AG04450 (cell line): ENCODE results near the gene ARHGAP19. TPM values are rescaled to one million over a fixed set of nuclear protein-coding genes. Genes with fewer than 3 reads are reported as not detected.
"Not testable (repeated sequence)": the region's sequence is repeated elsewhere in the genome, so short reads cannot be mapped to it uniquely, and the experiment has no call there.

ENCODE experiments used
- CTCF ChIA-PET: fragments of 300-600, 350-600 bp; formaldehyde crosslinking; extraction: SDS; loops from one replicate; lab custom pipeline; 2022; ENCODE audit warnings: antibody characterized with exemption, inconsistent platforms; lab: Charles Lee
- POLR2A ChIA-PET: fragments of 350-600 bp; formaldehyde crosslinking; extraction: SDS; loops from one replicate; lab custom pipeline; 2021; ENCODE audit warnings: antibody characterized with exemption, inconsistent platforms; lab: Yijun Ruan, JAX
- DNase-seq: peaks from one replicate; pipeline ENCODE4 v3.0.0-alpha.2; 2011; ENCODE audit warnings: low read depth, low spot score
- H3K27ac ChIP-seq: one replicate; pipeline ENCODE4 v1.5.1; 2012; ENCODE audit warnings: low read depth, low read length, control low read depth
- H3K27me3 ChIP-seq: one replicate; pipeline ENCODE4 v1.6.0; 2012; ENCODE audit warnings: low read length; ENCODE audit not compliant: control insufficient read depth, insufficient read depth
- H3K4me3 ChIP-seq: 2 replicates; pipeline ENCODE4 v1.5.1; 2011; ENCODE audit warnings: mild to moderate bottlenecking, low read depth, low read length, control low read depth
- H3K9me3 ChIP-seq: 2 replicates; pipeline ENCODE4 v1.5.1; 2012; ENCODE audit warnings: low read length; ENCODE audit not compliant: control insufficient read depth, insufficient read depth
- CTCF ChIP-seq: IDR thresholded peaks from 2 replicates; pipeline ENCODE4 v1.5.1; 2011; ENCODE audit warnings: low read depth, low read length, control low read depth, inconsistent platforms
- polyA plus RNA-seq: library from polyadenylated mRNA; depleted of rRNA; stranded (reverse); fragments of >200 nt; gene quantifications from 2 replicates; pipeline ENCODE4 v1.2.3, GENCODE V29; 2011

ARHGAP19 gene
- polyA plus RNA-seq, 1 experiment: 8.6 TPM

DNA sequence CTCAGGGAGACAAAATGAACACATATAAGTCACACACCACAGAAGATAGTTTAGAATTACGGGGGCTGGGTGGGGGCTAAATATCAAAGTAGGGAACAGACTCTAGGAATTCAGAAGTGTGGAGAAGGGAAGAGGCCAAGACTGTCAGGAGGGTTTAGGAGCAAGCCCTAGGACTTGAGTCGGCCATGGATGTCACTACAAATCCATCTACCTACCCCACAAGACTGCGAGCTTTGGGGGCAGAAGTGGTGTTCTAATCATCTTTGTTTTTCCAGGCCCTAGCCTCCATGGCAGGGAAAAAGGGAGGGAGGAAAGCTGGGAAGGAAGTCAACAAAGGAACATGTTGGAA lies 5.8 kb upstream of the ARHGAP19 start:
- no peak overlapping the region for H3K4me3 ChIP-seq
- no peaks in the 10 kb centered on the region for H3K9me3 ChIP-seq
- TF ChIP-seq CTCF: no peak
- peaks cover 3% of the 10 kb centered on the region for H3K27me3 ChIP-seq
- H3K27ac ChIP-seq: peak overlapping the region; percentile 11
- POLR2A ChIA-PET: no interaction called here
- CTCF ChIA-PET: interaction anchor here (1.3 kb wide), 1 partner anchor 35 kb away, joined by 3 read pairs; no protein-coding TSS in a partner anchor
- DNase-seq: no peak

DNA sequence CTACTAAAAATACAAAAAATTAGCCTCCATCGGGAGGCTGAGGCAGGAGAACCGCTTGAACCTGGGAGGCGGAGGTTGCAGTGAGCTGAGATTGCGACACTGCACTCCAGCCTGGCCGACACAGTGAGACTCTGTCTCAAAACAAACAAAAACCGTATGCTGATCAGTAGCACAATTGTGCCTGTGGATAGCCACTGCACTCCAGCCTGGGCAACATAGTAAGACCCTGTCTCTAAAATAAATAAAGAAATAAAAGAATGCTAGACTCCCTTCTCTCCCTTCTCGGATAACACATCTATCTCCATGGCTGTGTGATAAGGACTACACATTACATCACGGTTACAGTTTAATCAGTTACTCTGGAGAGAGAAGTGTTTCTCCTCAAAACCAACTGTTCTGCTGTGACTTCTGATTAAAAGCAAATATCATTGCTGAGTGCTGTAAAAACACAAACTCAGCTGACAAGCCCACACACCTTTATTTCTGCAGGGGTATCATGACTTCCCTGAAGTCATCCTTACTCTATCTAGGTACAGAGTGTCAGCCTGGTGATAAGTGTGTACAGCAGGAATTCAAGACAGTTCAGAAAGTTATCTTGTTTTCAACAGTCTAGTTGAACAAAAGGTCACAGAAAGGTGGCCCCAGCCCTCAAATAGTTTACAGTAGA lies 5.3 kb upstream of the ARHGAP19 start:
- CTCF ChIA-PET: interaction anchor here (1.3 kb wide), 1 partner anchor 35 kb away, joined by 3 read pairs; no protein-coding TSS in a partner anchor

DNA sequence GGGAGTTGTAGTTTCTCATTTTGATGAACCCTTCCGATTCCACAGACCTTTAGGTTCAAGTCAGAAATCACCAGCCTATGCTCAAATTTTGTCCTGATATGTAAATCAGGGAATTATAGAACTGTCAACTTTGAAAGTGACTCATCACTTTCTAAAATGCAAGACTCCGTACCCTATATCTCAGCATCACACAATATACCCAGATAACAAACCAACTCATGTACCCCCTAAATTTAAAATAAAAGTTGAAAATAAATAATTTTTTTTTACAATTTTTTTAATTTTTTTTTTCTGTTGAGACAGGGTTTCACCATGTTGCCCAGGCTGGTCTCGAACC lies 393 bp upstream of the ARHGAP19 start:
- CTCF ChIA-PET: interaction anchor here (5.2 kb wide), 1 partner anchor 14 kb away, joined by 39 read pairs; no protein-coding TSS in a partner anchor

More for the DNA sequence above, 5.3 kb upstream of the ARHGAP19 start:
- Histone ChIP-seq H3K4me3 (no peak overlapping the region), H3K9me3 (no peaks in the 10 kb centered on the region), H3K27me3 (peaks cover 3% of the 10 kb centered on the region), H3K27ac (no peak overlapping the region)
- no peak for DNase-seq
- POLR2A ChIA-PET: no interaction called here
- TF ChIP-seq CTCF: no peak

DNA sequence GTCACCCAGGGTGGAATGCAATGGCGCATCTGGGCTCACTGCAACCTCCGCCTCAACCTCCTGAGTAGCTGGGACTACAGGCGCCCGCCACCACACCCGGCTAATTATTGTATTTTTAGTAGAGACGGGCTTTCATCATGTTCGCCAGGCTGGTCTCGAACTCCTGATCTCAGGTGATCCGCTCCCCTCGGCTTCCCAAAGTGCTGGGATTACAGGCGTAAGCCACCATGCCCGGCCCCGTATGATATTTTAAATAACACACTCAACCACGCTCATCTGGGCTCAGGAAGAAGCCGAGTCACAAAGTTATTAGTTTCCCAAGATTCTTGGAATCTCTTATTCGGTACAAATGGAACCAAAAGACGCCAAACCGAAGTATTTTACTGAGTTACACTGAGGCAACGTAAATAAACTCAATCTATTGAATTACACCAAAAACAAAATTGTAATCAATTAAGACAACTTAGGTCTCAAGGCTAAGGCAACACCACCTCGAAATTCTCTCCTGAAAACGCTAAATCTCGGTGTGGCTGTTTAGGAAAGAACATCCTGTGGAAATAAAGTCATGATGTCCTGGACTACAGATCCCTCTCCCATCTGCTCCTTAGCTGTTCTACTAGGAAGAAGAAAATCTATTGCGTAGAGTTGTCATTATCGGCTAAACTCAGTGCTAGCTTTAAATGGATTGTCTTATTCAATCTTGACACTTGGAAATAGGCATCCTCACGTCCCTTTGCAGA lies 910 bp downstream of the ARHGAP19 start:
- H3K9me3 ChIP-seq: no peaks in the 10 kb centered on the region
- peak overlapping the region; percentile 83 for H3K4me3 ChIP-seq
- POLR2A ChIA-PET: interaction anchor here (0.7 to 1.5 kb wide), 3 partner anchors 13 to 333 kb away, joined by 3 to 9 read pairs (median 6); partner anchors contain the start of gene FRAT1
- no peaks in the 10 kb centered on the region for H3K27me3 ChIP-seq
- no peak for TF ChIP-seq CTCF
- H3K27ac ChIP-seq: peak overlapping the region; percentile 95
- CTCF ChIA-PET: interaction anchor here (0.8 to 5.2 kb wide), 3 partner anchors 13 to 219 kb away, joined by 3 to 39 read pairs (median 3); no protein-coding TSS in a partner anchor
- DNase-seq: no peak

More for the DNA sequence above, 393 bp upstream of the ARHGAP19 start:
- no peak for TF ChIP-seq CTCF
- H3K27ac ChIP-seq: no peak overlapping the region
- no peak for DNase-seq
- no peaks in the 10 kb centered on the region for H3K9me3 ChIP-seq
- H3K4me3 ChIP-seq: no peak overlapping the region
- H3K27me3 ChIP-seq: no peaks in the 10 kb centered on the region
- POLR2A ChIA-PET: interaction anchor here (0.7 to 1.5 kb wide), 3 partner anchors 9 to 26 kb away, joined by 4 to 9 read pairs (median 6); partner anchors contain the start of gene FRAT1

DNA sequence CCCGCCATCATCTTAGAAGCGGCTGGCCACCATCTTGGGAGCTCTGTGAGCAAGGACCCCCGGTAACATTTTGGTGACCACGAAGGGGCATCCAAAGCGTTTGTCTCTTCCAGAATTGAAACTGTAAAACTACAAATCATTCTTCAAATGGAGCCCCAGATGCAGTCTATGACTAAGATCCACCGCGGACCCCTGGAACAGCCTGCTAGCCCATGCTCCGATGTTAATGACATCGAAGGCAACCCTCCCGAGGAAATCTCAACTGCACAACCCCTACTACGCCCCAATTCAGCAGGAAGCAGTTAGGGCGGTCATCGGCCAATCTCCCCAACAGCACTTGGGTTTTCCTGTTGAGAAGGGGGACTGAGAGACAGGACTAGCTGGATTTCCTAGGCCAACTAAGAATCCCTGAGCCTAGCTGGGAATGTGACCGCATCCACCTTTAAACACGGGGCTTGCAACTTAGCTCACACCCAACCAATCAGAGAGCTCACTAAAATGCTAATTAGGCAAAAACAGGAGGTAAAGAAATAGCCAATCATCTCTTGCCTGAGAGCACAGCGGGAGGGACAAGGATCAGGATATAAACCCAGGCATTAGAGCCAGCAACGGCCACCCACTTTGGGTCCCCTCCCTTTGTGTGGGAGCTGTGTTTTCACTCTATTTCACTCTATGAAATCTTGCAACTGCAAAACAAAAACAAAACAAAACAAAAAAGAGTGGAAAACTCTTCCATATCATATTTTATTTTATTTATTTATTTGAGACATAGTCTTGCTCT lies 1.7 kb downstream of the ARHGAP19 start:
- CTCF ChIA-PET: interaction anchor here (0.8 to 5.2 kb wide), 2 partner anchors 12 to 218 kb away, joined by 3 to 39 read pairs; no protein-coding TSS in a partner anchor
- POLR2A ChIA-PET: interaction anchor here (0.7 kb wide), 1 partner anchor 332 kb away, joined by 3 read pairs; no protein-coding TSS in a partner anchor
- H3K27me3 ChIP-seq, H3K27ac ChIP-seq, DNase-seq, H3K9me3 ChIP-seq: not testable (repeated sequence)
- H3K4me3 ChIP-seq: peak overlapping the region; percentile 83

DNA sequence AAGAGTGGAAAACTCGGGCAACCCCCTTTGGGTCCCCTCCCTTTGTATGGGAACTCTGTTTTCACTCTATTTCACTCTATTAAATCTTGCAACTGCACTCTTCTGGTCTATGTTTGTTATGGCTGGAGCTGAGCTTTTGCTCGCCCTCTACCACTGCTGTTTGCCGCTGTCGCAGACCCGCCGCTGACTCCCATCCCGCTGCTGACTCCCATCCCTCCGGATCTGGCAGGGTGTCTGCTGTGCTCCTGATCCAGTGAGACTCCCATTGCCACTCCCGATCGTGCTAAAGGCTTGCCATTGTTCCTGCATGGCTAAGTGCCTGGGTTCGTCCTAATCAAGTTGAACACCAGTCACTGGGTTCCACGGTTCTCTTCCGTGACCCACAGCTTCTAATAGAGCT lies 2.4 kb downstream of the ARHGAP19 start:
- POLR2A ChIA-PET, H3K27me3 ChIP-seq, H3K4me3 ChIP-seq, H3K9me3 ChIP-seq, H3K27ac ChIP-seq, DNase-seq: not testable (repeated sequence)
- CTCF ChIA-PET: interaction anchor here (5.2 kb wide), 1 partner anchor 11 kb away, joined by 39 read pairs; no protein-coding TSS in a partner anchor
